Sigmoid colon (tissue), 4 donors: Measurements from ENCODE around the gene KAZN.

Source experiments
- EP300 ChIP-seq, 4 donors: sonication (generic); formaldehyde crosslinking; IDR thresholded peaks; one replicate each; pipeline ENCODE4 v1.6.1; 2017; ENCODE audit warnings: antibody characterized with exemption in 4 of 4
- POLR2A ChIP-seq, 2 donors: fragments of 450-650 bp; IDR thresholded peaks; one replicate each; pipeline ENCODE4 v1.6.1; 2016; ENCODE audit warnings: antibody characterized with exemption in 2 of 2, mild to moderate bottlenecking in 2 of 2, moderate library complexity in 2 of 2
- POLR2AphosphoS5 ChIP-seq, 4 donors: sonication (generic); formaldehyde crosslinking; IDR thresholded peaks; one replicate each; pipeline ENCODE4 v1.6.1; 2017; ENCODE audit warnings: antibody characterized with exemption in 4 of 4
- TF ChIP-seq, protein P1 (sequence below), 4 experiments: fragments of 450-650 bp in 3 of 4; fragments of 200-600 bp in 1 of 4; IDR thresholded peaks; one replicate each; pipeline ENCODE4 v1.5.1; 2016 to 2019; ENCODE audit warnings: antibody characterized with exemption in 4 of 4, mild to moderate bottlenecking in 3 of 4, moderate library complexity in 2 of 4

DNA sequence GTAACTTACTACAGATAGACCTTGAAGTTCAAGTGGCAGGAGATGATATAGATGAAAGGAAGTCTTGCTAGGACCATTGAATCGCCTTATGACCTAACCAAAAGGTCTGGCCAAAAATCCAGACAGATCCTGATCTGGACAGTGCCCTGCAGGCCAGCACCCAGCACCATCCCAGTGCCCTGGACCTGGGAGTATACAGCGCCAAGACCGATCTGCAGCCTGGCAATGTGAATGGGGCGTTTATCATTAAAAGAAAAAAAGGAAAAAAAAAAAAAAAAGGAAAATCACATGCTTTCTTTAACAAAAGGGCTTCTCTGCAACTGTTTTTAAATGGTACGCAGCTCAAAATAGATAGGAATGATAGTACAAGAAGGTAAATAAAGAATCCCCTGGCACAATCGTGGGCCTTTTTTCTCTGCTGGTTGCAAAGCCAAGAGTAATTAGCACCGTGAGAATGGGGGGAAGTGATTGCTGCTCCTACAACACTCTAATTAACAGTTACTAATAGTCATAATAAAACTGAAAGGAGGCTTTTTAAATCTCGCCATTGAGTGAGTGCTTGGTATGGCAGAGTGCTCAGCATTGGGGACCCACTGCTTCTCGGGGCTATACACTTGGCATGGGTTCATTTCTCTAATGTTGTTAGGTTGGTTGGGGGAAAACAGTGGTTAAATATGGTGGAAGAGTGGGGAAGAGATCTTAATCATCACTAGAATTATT is 146.7 kb downstream of the KAZN start:
- TF ChIP-seq, protein P1, sequence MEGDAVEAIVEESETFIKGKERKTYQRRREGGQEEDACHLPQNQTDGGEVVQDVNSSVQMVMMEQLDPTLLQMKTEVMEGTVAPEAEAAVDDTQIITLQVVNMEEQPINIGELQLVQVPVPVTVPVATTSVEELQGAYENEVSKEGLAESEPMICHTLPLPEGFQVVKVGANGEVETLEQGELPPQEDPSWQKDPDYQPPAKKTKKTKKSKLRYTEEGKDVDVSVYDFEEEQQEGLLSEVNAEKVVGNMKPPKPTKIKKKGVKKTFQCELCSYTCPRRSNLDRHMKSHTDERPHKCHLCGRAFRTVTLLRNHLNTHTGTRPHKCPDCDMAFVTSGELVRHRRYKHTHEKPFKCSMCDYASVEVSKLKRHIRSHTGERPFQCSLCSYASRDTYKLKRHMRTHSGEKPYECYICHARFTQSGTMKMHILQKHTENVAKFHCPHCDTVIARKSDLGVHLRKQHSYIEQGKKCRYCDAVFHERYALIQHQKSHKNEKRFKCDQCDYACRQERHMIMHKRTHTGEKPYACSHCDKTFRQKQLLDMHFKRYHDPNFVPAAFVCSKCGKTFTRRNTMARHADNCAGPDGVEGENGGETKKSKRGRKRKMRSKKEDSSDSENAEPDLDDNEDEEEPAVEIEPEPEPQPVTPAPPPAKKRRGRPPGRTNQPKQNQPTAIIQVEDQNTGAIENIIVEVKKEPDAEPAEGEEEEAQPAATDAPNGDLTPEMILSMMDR (IDR thresholded peaks at IDR 0.05), result no peak
- no peak for TF ChIP-seq POLR2A (IDR thresholded peaks at IDR 0.05)
- TF ChIP-seq EP300 (IDR thresholded peaks at IDR 0.05), result no peak
- no peak for TF ChIP-seq POLR2AphosphoS5 (IDR thresholded peaks at IDR 0.05)
